Globus pallidus (tissue), 1 donor: ENCODE measurements around the gene MYO1H.
"Not testable (repeated sequence)": the region's sequence is repeated elsewhere in the genome, so short reads cannot be mapped to it uniquely, and the experiment has no call there.

Experiments
- DNase-seq: peaks from one replicate; pipeline ENCODE4 v3.0.0-alpha.2; 2015; ENCODE audit warnings: low spot score

MYO1H gene

DNA sequence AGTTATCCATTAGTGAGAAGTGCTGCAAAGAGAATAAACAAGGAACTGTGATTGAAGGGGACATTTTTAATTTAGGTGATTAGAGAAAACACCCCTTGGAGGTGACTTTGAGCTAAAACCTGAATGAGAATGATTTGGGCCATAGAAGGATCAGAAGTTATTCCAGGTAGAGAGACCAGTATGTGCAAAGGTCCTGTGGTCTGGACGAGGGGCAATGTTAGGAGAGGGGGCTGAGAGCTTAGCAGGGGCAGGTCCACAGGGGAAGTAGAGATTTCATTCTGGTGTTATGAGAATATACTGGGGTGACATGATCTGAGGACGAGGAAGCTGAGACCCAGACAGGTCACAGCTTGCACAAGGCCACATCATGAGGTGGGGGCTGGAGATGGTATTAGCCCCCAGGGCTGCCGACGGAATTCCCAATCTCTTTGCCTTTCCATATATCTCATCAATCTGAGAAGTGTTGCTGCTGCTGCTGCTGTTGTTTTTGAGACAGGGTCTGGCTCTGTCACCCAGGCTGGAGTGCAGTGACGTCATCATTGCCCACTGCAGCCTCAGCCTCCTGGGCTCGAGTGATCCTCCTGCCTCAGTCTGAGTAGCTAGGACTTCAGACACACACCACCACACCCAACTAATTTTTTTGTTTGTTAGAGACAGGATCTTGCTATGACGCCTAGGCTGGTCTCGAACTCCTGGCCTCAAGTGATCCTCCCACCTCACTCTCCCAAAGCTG, 73.8 kb downstream of the MYO1H start:
- no peak for DNase-seq

- no peak for DNase-seq
These were observed 74.6 kb downstream of the MYO1H start for GRCh38 chr12:109422251-109422650.

- DNase-seq = no peak
These were observed 75.7 kb downstream of the MYO1H start for GRCh38 chr12:109423392-109423791.

DNA sequence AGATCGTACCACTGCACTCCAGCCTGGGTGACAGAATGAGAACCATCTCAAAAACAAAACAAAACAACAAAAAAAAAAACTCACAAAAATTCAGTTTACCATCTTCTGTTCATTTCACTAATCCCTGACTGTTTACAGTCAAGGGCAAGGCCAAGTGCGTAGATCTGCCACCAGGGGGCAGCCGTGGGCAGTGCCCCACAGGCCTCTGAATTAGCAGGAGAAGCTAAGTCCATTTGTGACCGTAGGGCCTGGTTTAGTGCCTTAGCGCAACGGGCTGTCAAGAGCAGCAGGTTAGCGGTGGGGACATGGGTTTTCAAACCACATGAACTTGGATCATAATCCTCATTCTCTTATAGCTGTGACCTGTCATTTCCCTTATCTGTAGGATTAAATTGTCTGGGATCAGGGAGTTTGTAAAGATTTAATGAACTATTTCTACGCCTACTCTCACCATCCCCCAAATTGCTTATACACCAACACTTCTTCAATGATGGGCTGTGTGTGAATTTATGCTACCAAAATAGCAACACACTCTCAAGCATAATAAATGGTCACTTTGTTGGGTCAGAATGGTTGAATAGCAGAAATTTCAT, 80.4 kb downstream of the MYO1H start:
- peak; percentile 86 for DNase-seq

- DNase-seq = not testable (repeated sequence)
These were observed 81.1 kb downstream of the MYO1H start for GRCh38 chr12:109428804-109429203.

GRCh38 chr12:109430244-109430643, 82.5 kb downstream of the MYO1H start:
- DNase-seq = no peak

DNA sequence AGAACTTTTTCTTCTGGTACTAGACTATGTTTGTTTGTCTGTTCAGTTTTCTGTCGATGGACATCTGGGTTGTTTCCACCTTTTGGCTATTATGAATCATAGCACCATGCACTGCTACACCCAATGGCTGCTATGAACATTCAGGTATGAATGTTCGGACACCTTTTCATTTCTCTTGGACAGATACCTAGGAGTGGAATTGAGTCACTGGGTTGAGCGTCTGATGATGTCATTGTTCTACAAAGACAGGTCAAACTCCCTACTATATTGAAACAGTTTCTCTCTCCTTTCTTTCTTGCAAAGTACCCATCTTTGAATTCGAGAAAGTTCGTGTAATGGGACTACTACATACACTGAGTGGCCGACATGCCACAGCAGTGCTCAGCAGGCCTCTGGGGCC, 84.7 kb downstream of the MYO1H start:
- no peak for DNase-seq

- peak; percentile 43 for DNase-seq
These were observed 85.2 kb downstream of the MYO1H start for GRCh38 chr12:109432842-109433304.

DNA sequence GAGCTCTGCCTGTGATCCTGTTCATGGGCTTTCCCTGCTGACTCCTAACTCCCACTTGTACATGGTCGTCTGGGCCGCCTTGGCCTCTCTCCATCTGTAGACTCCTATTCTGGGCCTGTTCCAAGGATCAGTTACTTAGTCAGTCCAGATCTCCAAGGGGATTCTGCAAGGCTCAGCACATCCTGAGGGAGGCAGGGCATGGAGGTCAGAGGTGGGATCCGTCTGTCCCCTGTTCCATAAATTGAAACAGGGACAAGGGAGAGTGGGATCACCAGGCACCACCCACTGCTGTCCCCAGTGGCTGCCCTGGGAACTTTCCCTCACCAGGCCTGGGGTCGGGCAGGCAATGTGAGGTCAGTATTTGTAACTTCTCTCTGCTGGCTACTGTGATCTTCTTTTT, 85.9 kb downstream of the MYO1H start:
- DNase-seq = no peak

DNA sequence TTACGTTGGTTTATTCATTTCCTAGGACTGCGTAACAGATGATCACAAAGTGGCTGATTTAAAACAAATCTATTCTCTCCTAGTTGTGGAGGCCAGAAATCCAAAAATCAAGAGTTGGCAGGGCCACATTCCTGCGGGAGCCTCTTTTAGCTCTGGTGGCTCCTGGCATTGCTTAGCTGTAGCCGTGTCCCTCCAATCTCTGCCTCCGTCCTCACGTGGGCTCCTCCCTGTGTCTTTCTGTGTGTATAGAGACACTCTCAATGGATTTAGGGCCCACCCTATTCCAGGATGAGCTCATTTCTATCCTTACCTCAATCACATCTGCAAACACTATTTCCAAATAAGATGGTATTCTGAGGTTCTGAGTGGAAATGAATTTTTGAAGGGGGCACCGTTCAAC, 86.9 kb downstream of the MYO1H start:
- DNase-seq = no peak

- DNase-seq = no peak
These were observed 87.9 kb downstream of the MYO1H start for GRCh38 chr12:109435428-109436187.

GRCh38 chr12:109436188-109436560, 88.5 kb downstream of the MYO1H start:
- DNase-seq = no peak

DNA sequence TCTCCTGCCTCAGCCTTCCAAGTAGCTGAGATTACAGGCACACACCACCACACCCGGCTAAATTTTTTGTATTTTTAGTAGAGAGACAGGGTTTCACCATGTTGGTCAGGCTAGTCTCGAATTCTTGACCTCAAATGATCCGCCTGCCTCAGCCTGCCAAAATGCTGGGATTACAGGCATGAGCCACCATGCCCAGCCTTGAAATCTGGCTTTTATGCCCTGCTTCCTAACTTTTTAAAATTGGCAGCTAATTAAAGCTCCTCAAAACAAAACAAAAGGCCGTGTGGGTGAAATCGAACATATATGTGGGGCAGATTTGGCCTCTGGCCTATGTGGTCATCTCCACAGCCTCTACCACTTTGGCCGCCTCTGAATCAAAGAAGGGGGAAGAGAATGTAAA, 91.5 kb downstream of the MYO1H start:
- DNase-seq = no peak

DNA sequence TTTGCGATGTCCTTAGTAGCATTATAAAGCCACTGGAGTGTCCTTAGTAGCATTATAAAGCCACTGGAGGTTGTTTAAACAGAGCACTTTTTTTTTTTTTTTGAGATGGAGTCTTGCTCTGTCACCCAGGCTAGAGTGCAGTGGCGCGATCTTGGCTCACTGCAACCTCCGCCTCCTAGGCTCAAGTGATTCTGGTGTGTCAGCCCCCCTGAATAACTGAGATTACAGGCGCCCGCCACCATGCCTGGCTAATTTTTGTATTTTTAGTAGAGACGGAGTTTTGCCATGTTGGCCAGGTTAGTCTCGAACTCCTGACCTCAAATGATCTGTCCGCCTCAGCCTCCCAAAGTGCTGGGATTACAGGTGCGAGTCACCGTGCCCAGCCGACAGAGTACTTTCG, 92.3 kb downstream of the MYO1H start:
- not testable (repeated sequence) for DNase-seq

DNA sequence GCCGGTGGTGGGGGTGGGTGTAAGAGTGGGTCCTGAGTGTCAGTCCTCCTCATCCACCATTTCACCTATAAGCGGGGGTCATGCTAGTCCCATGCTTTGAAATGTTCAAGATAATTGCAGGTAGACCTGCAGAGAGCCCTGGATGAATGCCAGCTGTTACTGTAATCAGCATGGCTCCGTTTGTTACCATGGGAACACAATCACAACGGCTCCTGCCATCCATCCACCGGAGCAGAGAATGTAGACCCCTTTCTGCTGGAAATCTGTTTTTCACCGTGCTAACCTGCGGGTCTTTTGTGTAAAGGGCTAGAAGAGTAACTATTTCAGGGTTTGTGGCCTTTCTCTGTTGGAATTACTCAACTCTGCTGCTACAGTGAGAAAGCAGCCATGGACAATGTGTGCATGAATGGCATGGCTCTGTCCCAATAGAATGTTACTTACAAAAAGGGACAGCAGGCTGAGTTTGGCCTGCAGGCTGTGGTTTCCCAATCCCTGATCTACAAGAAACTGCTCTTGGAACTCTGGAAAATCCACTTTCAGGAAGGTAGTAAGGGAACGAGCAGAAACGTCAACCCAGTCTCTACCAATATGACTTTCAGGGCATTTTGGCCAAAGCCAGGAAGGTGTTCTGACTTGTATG, 93.3 kb downstream of the MYO1H start:
- no peak for DNase-seq

DNA sequence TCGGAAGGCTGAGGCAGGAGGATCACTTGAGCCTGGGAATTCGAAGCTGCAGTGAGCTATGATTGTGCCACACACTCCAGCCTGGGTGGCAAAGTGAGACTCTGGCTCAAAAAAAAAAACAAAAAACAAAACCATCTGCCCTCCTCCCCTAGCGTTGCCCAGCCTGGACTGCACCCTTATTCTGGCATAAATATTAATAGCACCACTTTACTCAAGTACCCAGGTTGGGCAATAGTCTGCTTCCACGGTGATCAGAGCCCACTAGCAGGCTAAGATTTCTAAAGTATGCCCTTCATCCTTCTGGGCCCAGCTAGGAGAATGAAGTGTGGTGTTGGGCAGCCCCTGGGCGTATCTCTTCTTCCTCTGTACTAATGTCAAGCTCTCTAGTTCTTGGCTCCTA, 96.1 kb downstream of the MYO1H start:
- DNase-seq = no peak

- DNase-seq = no peak
These were observed 96.6 kb downstream of the MYO1H start for GRCh38 chr12:109444259-109444658.

GRCh38 chr12:109445191-109445609, 97.5 kb downstream of the MYO1H start:
- no peak for DNase-seq

DNA sequence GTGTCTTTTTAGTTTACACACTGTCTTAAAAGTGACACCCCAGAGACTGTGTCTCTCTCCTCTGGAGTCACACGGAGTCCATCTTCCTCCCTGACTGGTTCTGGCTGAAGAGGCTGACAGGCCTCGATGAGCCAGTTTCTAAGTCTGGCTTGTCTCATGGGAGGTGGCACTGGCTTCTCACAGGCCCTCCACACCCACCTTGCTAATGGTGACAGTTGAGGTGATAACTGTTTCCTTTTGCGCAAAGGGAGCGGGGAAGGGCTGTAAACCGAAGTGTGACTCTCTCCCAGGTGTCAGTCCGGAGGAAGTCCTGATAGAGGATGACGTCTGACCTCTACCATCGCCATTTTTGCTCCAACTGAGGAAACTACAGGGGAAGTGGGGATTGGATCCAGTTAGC, 99.2 kb downstream of the MYO1H start:
- DNase-seq = no peak

DNA sequence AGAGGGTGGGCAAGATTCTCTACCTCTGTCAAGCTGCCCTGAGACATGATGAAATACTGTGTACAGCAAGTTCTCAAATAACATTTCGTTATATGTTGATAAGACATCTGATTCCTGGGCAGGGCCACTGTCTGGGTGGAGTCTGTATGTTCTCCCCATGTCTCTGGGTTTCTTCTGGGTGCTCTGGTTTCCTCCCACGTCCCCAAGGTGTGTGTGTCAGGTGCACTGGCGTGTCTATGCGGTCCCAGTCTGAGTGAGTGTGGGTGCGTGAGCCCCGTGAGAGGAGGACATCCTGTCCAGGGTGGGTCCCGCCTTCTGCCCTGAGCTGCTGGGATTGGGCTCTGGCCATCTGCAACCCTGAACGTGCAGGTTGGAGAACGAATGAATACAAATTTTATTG, 99.8 kb downstream of the MYO1H start:
- DNase-seq = no peak

GRCh38 chr12:109448272-109448671, 100.6 kb downstream of the MYO1H start:
- DNase-seq = no peak

- no peak for DNase-seq
These were observed 101.1 kb downstream of the MYO1H start for GRCh38 chr12:109448707-109449390.
